H7 (cell line): ENCODE results near the gene SPAG8. TPM values are rescaled to one million over a fixed set of nuclear protein-coding genes. Genes with fewer than 3 reads are reported as not detected.

Source experiments
- DNase-seq: peaks from one replicate; pipeline ENCODE4 v3.0.0; 2012
- H3K27me3 ChIP-seq: 2 replicates; pipeline ENCODE4 v1.6.0; 2011; ENCODE audit warnings: mild to moderate bottlenecking, low read length; ENCODE audit not compliant: control insufficient read depth, insufficient read depth
- H3K36me3 ChIP-seq: replicated peaks from 2 replicates; pipeline ENCODE4 v1.5.1; 2011; ENCODE audit warnings: low read length; ENCODE audit not compliant: control insufficient read depth, insufficient read depth
- H3K4me3 ChIP-seq: 2 replicates; pipeline ENCODE4 v1.5.1; 2011; ENCODE audit warnings: low read depth, mild to moderate bottlenecking, control low read depth, low read length, moderate library complexity; ENCODE audit not compliant: insufficient read depth
- total RNA-seq: library from RNA; depleted of rRNA; stranded (reverse); fragments of >200 nt; shearing (Covaris generic); gene quantifications from 2 replicates; pipeline ENCODE4 v1.2.3, GENCODE V29; 2014; rRNA removed

The SPAG8 gene, protein sequence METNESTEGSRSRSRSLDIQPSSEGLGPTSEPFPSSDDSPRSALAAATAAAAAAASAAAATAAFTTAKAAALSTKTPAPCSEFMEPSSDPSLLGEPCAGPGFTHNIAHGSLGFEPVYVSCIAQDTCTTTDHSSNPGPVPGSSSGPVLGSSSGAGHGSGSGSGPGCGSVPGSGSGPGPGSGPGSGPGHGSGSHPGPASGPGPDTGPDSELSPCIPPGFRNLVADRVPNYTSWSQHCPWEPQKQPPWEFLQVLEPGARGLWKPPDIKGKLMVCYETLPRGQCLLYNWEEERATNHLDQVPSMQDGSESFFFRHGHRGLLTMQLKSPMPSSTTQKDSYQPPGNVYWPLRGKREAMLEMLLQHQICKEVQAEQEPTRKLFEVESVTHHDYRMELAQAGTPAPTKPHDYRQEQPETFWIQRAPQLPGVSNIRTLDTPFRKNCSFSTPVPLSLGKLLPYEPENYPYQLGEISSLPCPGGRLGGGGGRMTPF
- total RNA-seq, result 0.15 and 0.55 TPM in 2 replicates

DNA sequence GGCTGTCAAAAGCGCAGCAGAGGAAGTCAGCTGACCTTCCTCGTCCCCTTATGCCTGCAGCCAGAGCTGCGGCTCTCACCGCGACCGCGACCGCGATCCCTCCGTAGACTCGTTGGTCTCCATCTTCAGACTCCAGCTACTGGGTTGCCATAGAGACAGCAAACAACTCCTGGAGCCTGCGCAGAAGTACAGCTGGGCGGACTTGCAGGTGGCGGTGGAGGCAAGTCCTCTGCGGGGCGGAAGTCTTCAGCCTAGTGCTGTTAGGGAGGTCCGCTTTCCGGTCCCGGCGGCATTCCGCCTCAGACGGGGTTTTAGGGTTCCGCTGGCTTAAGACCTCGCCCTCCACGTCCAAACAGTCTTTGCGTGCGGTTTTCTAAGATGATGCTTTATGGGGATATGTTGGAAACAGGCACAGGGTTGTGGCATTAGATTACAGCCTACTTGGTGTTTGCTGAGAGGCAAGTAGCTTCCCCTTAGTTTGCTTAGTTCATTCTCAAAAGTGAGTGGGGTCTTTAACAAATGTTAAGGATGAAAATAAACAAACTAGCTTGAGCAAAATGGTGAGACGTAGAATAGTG lies at the start of gene SPAG8:
Gene SPAG8, minus strand, starts transcription at position 238 of the 578 bp plus-strand sequence. Its CDS starts 115 bp downstream, at position 123.
- Histone ChIP-seq H3K36me3 (peaks cover 2% of the 10 kb centered on the region), H3K4me3 (peak within 1 kb of the TSS; percentile 37), H3K27me3 (peaks cover 2% of the 10 kb centered on the region; the same call in 1 of the 2 replicates)
- DNase-seq, result peak; percentile 95

DNA sequence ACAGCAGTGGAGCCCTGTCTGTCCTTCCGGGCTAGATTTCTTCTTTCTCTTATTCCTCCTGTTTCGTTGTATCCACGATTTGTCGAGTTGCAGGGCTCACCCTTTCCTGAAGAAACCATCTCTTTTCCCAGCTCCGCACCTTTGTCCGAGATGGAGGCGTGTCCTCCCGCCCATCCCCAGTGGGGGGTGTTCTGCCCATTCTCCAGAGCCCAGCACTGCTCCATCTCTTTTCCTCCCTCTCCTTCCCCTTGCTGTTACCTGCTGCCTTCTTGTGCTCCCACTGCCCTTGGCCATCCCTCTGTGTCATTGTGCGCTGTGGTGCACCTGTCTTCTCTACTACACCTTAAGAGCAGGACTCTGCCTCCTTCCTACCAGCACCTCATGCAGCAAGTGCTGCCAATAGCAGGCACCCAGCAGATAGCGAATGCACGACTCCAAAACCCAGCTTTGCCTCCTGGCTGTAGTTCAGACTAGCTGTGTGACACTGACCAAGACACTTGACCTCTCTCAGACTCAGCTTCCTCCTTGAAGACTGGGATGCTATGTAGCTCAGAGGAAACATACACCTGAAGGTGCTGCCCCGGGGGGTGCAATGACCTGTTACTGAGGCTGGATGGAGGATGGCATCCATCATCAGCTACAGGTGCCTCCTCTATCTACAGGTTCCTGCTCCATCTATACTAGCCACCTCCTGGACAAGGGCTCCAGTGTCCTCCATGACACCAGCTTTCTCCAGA lies 49.3 kb upstream of the SPAG8 start:
- H3K4me3 ChIP-seq, result no peak overlapping the region
- peak; percentile 48 for DNase-seq
- H3K27me3 ChIP-seq, result peaks cover 2% of the 10 kb centered on the region; the same call in 1 of the 2 replicates
- no peaks in the 10 kb centered on the region for H3K36me3 ChIP-seq

DNA sequence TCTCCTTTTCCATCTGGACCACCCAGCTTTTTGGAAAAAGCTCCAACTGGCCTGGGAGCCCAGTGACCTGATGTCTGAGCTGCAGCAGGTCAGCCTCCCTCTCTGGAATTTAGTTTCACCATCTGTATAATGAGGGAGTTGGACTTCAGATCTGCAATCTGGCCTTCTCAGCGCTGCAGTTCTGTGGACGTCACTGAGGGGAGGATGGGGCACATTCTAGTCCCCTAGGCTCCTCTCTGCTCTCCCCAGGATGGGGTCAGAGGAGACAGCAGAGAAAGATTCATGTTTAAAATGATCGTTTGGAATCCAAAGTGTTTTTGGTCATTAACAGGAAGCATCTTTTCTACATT lies 47.9 kb upstream of the SPAG8 start:
- peaks cover 2% of the 10 kb centered on the region; the same call in 1 of the 2 replicates for H3K27me3 ChIP-seq
- no peak overlapping the region for H3K4me3 ChIP-seq
- H3K36me3 ChIP-seq, result no peaks in the 10 kb centered on the region
- DNase-seq, result peak; percentile 5

DNA sequence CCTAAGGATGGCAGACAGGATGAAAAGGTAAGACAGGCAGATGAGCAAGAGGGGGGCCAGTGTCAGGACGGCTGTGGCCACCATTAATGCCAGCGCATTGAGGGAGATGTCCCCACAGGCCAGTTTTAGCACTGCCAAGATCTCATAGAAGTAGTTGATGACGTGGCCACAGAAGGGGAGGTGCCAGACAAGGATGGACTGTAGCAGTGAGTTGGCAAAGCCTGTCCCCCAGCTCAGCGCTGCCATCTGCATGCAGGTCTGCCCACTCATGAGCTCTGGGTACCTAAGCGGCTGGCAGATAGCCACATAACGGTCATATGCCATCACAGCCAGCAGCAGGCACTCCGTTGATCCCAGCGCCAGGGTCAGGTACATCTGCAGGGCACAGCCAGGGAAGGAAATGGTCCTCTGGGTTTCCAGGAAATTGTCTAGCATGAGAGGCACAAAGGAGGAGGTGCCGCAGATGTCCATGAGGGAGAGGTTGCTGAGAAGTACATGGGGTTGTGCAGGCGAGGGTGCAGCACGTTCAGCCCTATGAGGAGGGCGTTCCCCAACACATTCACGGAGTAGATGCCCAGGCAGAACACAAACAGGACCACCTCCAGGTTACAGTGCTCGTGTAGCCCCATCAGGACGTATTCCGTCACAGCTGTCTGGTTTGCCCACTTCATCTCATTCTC lies 47.4 kb upstream of the SPAG8 start:
- H3K27me3 ChIP-seq, result peaks cover 2% of the 10 kb centered on the region; the same call in 1 of the 2 replicates
- peak; percentile 30 for DNase-seq
- H3K36me3 ChIP-seq, result no peaks in the 10 kb centered on the region
- no peak overlapping the region for H3K4me3 ChIP-seq

DNA sequence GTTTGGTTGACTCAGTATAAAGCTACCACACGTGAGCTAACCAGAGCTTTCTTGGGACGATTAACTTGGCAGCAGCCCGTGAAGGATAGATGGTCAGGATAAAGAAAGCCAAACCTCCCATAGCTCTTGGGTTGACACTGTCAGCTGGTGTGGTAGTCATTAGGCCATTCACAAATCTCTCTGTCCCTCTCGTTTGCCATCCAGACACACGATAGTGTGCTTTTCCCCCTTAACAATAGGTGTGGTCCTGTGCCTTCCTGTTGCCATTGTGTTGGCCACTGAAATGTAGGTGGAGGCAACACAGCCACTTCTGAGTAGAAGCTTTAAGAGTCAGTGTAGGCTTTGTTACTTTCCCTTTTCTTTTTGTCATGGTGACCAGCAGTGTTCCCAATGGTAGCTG lies 46.4 kb upstream of the SPAG8 start:
- DNase-seq, result peak; percentile 4
- H3K4me3 ChIP-seq, result no peak overlapping the region
- H3K36me3 ChIP-seq, result no peaks in the 10 kb centered on the region
- H3K27me3 ChIP-seq, result peaks cover 2% of the 10 kb centered on the region; the same call in 1 of the 2 replicates

DNA sequence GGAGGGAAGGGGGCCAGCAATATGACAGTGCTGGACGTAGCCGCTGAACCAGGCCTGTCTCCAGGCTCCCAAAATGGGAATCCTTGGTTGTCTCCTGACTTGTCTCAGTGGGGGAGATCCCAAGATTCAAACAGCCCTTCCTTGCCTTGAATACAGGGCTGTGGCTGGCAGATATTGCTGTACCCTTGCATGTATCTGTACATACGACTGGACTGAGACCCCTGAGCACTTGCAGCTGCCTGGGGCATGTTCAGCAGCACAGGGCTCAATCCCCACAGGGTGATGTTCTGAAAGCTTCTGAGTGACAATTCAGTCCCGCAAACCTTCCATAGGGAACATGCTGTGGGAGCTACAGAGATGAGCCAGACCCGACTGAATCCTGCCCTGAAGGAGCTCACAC lies 44.8 kb upstream of the SPAG8 start:
- DNase-seq, result no peak
- Histone ChIP-seq H3K36me3 (no peaks in the 10 kb centered on the region; the same call in 1 of the 2 replicates), H3K4me3 (no peak overlapping the region), H3K27me3 (peaks cover 2% of the 10 kb centered on the region; the same call in 1 of the 2 replicates)

DNA sequence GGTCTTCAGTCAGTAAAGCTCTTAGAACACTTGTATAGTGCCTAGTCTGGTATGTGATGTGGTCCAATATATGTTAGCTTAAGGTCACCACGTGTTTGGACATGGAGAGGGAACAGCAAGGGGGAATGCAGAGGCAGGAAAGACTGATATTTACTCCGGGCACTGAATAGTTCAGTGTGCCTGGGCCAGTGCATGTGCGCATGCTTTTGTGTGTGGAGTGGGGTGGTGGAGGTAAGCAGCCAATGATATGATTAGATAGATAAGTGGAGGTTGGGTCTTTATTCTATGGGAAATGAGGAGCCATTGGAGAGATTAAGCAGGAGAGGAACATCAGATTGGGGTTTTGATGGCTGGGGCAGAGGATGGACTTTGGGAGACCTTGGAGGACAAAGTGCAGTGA lies 44.1 kb upstream of the SPAG8 start:
- Histone ChIP-seq H3K4me3 (no peak overlapping the region), H3K27me3 (no peaks in the 10 kb centered on the region; the same call in 1 of the 2 replicates), H3K36me3 (no peaks in the 10 kb centered on the region; the same call in 1 of the 2 replicates)
- no peak for DNase-seq

DNA sequence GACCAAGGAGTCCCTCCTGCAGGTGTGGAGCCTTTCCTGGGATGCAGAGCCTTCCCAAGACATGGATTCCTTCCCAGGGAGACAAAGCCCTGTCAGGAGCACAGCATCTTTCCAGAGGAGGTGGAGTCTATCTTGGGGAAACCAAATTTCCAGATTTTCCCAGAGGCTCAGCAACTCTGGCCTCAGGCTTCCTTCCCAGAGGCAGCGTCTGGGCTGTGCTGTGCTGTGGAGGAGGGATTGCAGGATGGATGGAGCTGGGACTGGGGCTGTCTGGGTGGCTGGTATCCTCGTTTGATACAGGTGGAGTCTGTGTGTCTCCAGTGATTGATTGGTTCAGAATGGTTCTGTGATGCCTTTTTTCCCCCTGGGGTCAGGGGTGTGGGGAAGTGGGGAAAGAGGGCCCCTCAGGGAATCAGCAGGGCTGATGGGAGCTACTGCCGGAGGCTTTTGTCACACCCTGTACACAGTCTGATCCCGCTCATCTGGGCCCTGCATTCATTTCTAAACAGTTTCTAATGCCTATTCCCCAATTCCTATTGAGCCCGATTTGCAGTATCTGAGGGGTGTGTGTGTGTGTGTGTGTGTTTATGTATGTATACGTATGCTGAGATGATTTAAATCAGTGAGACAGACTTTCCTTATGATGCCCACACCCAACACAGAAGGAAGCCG lies 42.2 kb upstream of the SPAG8 start:
- no peak for DNase-seq
- no peaks in the 10 kb centered on the region; the same call in 1 of the 2 replicates for H3K27me3 ChIP-seq
- no peaks in the 10 kb centered on the region; the same call in 1 of the 2 replicates for H3K36me3 ChIP-seq
- H3K4me3 ChIP-seq, result no peak overlapping the region

DNA sequence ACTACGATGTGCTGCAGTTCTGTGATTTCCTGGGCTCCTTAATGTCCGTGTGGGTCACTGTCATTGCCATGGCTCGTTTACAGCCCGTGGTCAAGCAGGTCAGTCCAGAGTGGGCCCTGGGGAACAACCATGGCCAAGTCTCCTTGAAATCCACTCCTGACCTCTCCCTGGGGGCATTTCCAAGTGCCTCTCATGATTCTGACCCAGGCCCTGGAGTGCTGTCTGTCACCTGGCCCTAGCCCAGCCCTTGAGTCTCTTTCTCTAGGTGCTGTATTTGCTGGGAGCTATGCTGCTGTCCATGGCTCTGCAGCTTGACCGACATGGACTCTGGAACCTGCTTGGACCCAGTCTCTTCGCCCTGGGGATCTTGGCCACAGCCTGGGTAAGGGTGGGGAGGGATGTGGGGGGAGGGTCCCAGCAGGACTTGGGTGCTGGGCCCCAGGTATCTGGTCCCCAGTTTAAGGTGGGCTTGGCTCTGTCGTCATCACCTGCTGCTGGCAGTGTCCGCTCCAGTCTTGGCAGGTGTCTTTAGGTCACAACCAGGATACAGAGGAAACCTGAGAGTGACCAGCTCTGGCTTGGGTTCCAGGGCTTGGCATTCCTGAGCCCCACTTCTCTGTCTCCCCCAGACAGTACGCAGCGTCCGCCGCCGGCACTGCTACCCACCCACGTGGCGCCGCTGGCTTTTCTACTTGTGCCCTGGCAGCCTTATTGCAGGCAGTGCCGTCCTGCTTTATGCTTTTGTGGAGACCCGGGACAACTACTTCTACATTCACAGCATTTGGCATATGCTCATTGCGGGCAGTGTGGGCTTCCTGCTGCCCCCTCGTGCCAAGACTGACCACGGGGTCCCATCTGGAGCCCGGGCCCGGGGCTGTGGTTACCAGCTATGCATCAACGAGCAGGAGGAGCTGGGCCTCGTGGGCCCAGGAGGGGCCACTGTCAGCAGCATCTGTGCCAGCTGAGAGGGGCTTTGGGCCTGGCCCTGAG lies 41.1 kb upstream of the SPAG8 start:
- Histone ChIP-seq H3K27me3 (no peaks in the 10 kb centered on the region; the same call in 1 of the 2 replicates), H3K4me3 (no peak overlapping the region), H3K36me3 (no peaks in the 10 kb centered on the region; the same call in 1 of the 2 replicates)
- DNase-seq, result no peak

DNA sequence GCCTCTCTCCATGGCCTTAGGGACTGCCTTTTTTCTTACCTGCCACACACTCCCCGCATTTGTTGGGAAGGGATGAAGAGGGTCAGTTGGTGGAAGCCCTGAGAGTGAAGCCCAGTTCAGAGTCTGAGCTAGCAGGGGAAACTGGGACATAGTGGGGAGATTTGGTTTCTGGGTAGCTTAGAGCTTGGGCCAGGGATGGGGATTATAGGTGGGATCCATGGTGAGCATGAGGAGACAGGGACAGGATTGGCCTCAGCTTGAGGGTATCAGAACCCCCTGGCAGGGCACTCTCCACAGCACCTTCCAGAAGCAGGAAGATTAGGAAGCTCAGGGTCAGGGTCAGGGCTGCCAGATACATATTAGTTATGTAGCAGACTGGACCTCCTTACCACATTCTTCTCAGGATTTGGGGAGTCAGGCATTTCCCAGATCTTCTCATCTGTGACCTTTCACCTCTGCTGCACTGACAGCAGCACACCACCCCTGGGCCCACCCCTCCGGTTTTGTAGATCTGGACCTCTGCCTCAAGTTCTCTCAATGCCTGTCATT lies 40.3 kb upstream of the SPAG8 start:
- H3K4me3 ChIP-seq, result no peak overlapping the region
- H3K27me3 ChIP-seq, result peaks cover under 1% of the 10 kb centered on the region; the same call in 1 of the 2 replicates
- no peak for DNase-seq
- H3K36me3 ChIP-seq, result no peaks in the 10 kb centered on the region; the same call in 1 of the 2 replicates

DNA sequence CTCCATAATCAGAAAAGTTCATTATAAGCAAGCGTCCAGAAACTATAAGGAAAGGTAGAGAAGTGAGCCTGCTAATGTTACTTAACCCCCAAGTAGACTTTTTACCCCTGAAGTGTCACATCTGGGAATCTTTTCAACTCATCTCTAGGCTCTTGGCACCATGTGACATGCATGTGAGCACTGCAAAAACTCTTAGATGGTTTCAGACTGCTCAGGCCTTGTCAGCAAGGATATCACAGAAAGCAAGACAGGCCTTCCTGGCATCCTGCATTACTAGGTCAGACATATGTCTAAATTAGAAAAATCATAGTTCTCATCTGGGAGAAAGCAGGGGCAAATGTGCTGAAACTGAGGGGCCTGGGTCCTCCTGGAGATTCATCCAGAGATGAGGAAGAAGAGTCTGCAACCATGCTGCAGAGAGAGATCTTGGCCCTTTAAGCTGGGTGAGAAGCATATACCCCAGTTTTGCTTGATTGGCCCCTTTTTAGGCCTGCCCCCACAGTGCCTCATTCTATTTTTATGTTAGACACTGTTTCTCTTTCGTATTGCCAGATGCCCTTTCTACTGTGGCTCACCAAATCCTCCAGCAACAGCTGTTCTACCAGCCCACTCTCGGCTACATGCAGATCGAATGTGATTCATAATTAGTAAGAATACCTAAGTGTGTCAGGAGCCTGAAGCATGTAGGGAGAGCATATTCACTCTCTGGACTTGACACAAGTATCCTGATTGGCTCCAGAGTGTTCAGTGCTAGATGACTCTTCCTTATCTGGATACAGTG lies 35.9 kb upstream of the SPAG8 start:
- no peaks in the 10 kb centered on the region; the same call in 1 of the 2 replicates for H3K36me3 ChIP-seq
- DNase-seq, result no peak
- no peak overlapping the region for H3K4me3 ChIP-seq

More for the DNA sequence above, 35.9 kb upstream of the SPAG8 start:
- peaks cover 19% of the 10 kb centered on the region; the same call in 1 of the 2 replicates for H3K27me3 ChIP-seq
